Measurements from ENCODE around the gene MYO6.

DNA sequence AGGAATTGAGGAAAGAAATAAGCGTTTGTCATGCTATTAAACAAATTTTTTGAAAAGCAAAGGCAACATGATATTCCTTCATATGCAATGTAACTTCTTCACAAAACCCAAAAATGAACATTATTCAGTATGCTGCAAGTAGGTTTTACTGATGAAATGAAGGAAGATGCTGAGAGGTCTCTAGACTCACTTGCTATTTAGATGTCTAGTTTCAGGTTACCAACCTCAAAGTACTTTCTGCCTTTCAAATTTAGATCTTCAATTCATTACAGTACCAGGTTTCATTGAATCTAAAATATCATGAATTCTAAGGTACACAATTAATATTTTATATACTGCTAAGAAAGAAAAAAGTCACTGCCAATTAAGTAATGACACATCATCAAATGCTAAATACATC is 39.9 kb downstream of the MYO6 start:
- TF ChIP-seq EZH2 (IDR thresholded peaks at IDR 0.05; ENCODE audit: low read length): no peak
- TF ChIP-seq, protein P1, sequence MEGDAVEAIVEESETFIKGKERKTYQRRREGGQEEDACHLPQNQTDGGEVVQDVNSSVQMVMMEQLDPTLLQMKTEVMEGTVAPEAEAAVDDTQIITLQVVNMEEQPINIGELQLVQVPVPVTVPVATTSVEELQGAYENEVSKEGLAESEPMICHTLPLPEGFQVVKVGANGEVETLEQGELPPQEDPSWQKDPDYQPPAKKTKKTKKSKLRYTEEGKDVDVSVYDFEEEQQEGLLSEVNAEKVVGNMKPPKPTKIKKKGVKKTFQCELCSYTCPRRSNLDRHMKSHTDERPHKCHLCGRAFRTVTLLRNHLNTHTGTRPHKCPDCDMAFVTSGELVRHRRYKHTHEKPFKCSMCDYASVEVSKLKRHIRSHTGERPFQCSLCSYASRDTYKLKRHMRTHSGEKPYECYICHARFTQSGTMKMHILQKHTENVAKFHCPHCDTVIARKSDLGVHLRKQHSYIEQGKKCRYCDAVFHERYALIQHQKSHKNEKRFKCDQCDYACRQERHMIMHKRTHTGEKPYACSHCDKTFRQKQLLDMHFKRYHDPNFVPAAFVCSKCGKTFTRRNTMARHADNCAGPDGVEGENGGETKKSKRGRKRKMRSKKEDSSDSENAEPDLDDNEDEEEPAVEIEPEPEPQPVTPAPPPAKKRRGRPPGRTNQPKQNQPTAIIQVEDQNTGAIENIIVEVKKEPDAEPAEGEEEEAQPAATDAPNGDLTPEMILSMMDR (optimal IDR thresholded peaks at IDR 0.05 in 1 of 3, IDR thresholded peaks at IDR 0.05 in 1 of 3, conservative IDR thresholded peaks at IDR 0.05 in 1 of 3; ENCODE audit: extremely low read depth in 1 of 3, insufficient read depth in 2 of 3, low read length in 3 of 3): no peak
